Fibroblast of skin of back (primary cell): ENCODE data around the gene MBOAT2.

Source experiments
- DNase-seq: peaks from one replicate; pipeline ENCODE4 v3.0.0-alpha.2; 2013

MBOAT2 gene

GRCh38 chr2:8819194-8819593 is 184.3 kb downstream of the MBOAT2 start:
- peak; percentile 37 for DNase-seq

- no peak for DNase-seq
Measured at GRCh38 chr2:8817221-8817620, 186.3 kb downstream of the MBOAT2 start.

DNA sequence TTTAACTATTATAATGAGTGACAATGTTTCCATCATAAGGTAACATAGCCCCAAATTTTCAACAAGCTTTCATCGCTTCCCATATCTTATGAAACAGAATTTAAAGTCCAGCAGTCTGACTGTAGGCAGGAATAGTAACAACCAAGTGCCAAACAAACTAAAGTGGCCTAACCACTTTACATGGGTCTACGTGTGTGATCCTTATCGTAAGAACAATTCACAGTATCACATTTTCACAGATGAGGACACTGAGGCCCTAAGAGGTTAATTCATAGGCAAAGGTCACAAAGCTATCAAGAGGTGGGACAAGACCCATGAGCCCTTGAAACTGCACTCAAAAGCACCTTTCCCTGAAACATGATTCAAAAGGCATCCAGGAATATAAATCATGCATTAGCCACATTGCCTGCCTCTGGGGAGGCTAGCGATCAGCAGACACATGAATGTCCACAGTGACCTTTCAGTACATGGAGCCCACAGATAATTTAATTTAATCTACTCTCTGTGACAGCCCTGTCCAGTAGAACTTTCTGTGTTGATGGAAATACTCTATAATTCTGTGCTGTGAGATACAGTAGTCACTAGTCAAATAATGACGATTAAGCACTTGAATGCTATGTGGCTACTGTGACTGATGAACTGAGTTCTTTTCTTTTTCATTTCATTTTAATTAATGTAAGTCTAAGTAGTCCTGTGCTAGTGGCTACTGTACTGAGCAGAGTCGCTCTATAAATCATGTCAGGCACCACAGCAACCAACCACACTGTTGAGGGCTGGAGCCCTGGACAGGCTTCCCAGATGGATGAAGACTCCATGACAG is 196.4 kb downstream of the MBOAT2 start:
- DNase-seq: no peak

GRCh38 chr2:8805278-8806210 is 197.9 kb downstream of the MBOAT2 start:
- no peak for DNase-seq

DNA sequence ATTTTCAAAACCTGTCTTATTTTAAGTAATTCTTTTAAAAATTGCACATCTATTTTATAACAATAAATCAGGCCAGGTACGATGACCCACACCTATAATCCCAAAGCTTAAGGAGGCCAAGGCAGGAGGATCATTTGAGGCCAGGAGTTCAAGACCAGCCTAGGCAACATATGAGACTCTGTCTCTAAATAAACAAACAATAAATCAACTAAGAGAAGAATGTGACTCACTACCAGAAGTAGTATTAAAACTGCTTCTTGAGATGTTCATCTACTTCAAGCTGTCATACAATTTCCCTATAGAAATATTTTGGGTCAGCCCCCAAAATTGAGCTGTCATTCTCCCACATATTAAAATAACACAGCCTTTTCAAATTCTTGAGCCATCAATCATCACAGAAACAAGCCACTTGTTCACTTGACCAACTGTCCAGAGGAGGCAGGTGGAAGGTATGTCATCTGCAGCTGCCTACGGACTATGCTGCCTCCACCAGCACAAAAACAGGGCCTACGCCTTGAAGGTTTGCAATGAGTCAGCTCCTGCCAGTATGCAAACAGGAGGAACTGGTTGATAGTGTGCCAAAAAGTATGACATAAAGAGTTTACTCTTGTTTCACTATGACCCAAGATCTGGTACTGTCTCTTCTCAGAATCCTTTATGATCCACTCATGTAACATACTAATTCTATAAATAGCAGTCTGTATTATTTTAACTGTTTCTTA is 199.7 kb downstream of the MBOAT2 start:
- DNase-seq: peak; percentile 77

DNA sequence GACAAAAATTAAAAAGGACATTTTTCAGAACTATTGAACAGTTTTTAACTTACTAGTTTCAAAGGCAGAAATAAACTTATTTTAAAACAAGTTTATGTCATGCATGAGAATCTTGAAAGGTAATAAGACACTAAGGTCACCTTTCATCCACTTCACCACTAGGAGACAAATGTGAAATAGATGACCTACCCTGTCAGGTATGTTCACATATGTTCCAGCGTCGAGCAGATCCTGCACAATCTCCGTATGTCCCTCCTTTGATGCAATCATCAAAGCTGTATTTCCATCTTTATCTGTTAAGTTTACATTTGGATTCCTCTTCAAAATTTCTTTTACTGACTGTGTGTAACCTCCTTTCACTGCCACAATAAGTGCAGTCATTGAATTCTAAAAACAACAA is 200.7 kb downstream of the MBOAT2 start:
- DNase-seq: no peak
